ENCODE results near the gene IRS1. TPM values are rescaled to one million over a fixed set of nuclear protein-coding genes. Genes with fewer than 3 reads are reported as not detected.
A peak's percentile ranks its signal among the peaks of the same experiment; 100 is the strongest.

IRS1 gene
- total RNA-seq, 1 experiment from 2014 or later, result 15.0 TPM

GRCh38 chr2:226725126-226725860, 74.3 kb downstream of the IRS1 start:
- Histone ChIP-seq H3K4me2 (ENCODE audit: insufficient read depth, insufficient read length, low read length) (no peak overlapping the region), H3K4me1 (ENCODE audit: insufficient read depth, low read length) (no peaks in the 10 kb centered on the region), H3K27ac (ENCODE audit: insufficient read length, low read depth, low read length) (no peak overlapping the region), H2BK15ac (ENCODE audit: low read depth, low read length) (no peak overlapping the region), H3K23me2 (ENCODE audit: insufficient read length, low read depth, low read length, poor library complexity, severe bottlenecking) (no peaks in the 10 kb centered on the region), H3K18ac (ENCODE audit: insufficient read length, low read depth, low read length) (no peak overlapping the region), H2BK20ac (ENCODE audit: low read depth, low read length, poor library complexity, severe bottlenecking) (no peak overlapping the region), H3K56ac (ENCODE audit: insufficient read length, low read depth, low read length) (no peak overlapping the region), H4K8ac (replicated peaks; ENCODE audit: insufficient read length, low read depth, low read length) (no peak overlapping the region), H4K20me1 (ENCODE audit: control insufficient read depth, insufficient read depth, insufficient read length) (no peaks in the 10 kb centered on the region), H3K4ac (ENCODE audit: low read depth, low read length) (no peak overlapping the region), H3K79me2 (ENCODE audit: insufficient read depth, low read length) (no peaks in the 10 kb centered on the region), H2BK120ac (ENCODE audit: low read depth, low read length, poor library complexity, severe bottlenecking) (no peak overlapping the region), H3K9me3 (ENCODE audit: control insufficient read depth, low read depth, low read length) (no peaks in the 10 kb centered on the region), H3T11ph (ENCODE audit: low read length) (no peak overlapping the region), H2BK5ac (ENCODE audit: insufficient read length, low read length) (no peak overlapping the region), H2AK5ac (ENCODE audit: insufficient read length, low read length) (no peak overlapping the region), H4K91ac (ENCODE audit: insufficient read length, low read depth, low read length) (no peak overlapping the region), H3K23ac (ENCODE audit: insufficient read length, low read depth, low read length) (no peak overlapping the region), H3K27me3 (ENCODE audit: insufficient read depth, low read length) (no peaks in the 10 kb centered on the region), H3K14ac (ENCODE audit: insufficient read depth, low read length) (no peak overlapping the region), H2BK12ac (ENCODE audit: insufficient read length, low read depth, low read length) (no peak overlapping the region), H2AFZ (ENCODE audit: low read length) (peak overlapping the region; percentile 36), H3K79me1 (ENCODE audit: insufficient read depth, low read depth, low read length, poor library complexity, severe bottlenecking) (no peaks in the 10 kb centered on the region), H4K5ac (ENCODE audit: insufficient read length, low read depth, low read length) (no peak overlapping the region), H3K9ac (ENCODE audit: extremely low read depth, insufficient read length, low read length) (no peak overlapping the region)
- H3K4me3 Mint-ChIP-seq, result no peak overlapping the region
- no CpG with 5 or more reads among the region's 10 CpGs for WGBS (ENCODE audit: extremely low coverage, insufficient read length, low lambda C conversion rate)
- H3K9me3 Mint-ChIP-seq, result no peaks in the 10 kb centered on the region
- no peaks in the 10 kb centered on the region; a peak in 1 of 7 replicates for H3K36me3 Mint-ChIP-seq (ENCODE audit: insufficient read depth in 1 of 3, low read depth in 3 of 3)
- no peak for TF ChIP-seq CTCF (conservative IDR thresholded peaks at IDR 0.05)
- H3K27me3 Mint-ChIP-seq (ENCODE audit: low read depth), result no peaks in the 10 kb centered on the region
- peaks cover 0 to 10% of the 10 kb centered on the region in 2 experiments; a peak in 2 of 4 replicates for H3K4me1 Mint-ChIP-seq
- DNase-seq, result no peak
- H3K27ac Mint-ChIP-seq, result no peak overlapping the region

Data from H9 (cell line).